ENCODE measurements around the gene MAP3K5. TPM values are rescaled to one million over a fixed set of nuclear protein-coding genes. Genes with fewer than 3 reads are reported as not detected.

Gene MAP3K5
- total RNA-seq, 2 experiments from 2014 or later: 15.0 to 15.1 TPM

- ChIA-PET CTCF (interaction anchor here (1.7 to 4.7 kb wide), 2 partner anchors 9 to 19 kb away, joined by 6 to 32 read pairs; partner anchors contain the start of gene MAP3K5), POLR2A (no interaction called here)
- DNase-seq: no peak
- ATAC-seq: no peak
- Mint-ChIP-seq H3K36me3 (ENCODE audit: low read depth) (peaks cover 48% of the 10 kb centered on the region), H3K27me3 (ENCODE audit: low read depth) (no peaks in the 10 kb centered on the region), H3K4me1 (ENCODE audit: low read depth) (peaks cover 63% of the 10 kb centered on the region), H3K4me3 (no peak overlapping the region), H3K27ac (no peak overlapping the region), H3K9me3 (ENCODE audit: insufficient read depth) (no peaks in the 10 kb centered on the region)
Observed at GRCh38 chr6:136783021-136783420, 9.3 kb downstream of the MAP3K5 start.

GRCh38 chr6:136782021-136782770 lies 10.1 kb downstream of the MAP3K5 start:
- Mint-ChIP-seq H3K27me3 (ENCODE audit: low read depth) (no peaks in the 10 kb centered on the region), H3K4me1 (ENCODE audit: low read depth) (peaks cover 54% of the 10 kb centered on the region), H3K4me3 (no peak overlapping the region), H3K36me3 (ENCODE audit: low read depth) (peaks cover 41% of the 10 kb centered on the region), H3K9me3 (ENCODE audit: insufficient read depth) (no peaks in the 10 kb centered on the region), H3K27ac (no peak overlapping the region)
- POLR2A ChIA-PET: interaction anchor here (0.6 kb wide), 1 partner anchor 118 kb away, joined by 4 read pairs; no protein-coding TSS in a partner anchor
- ATAC-seq: peak; percentile 50
- CTCF ChIA-PET: interaction anchor here (1.7 to 4.7 kb wide), 2 partner anchors 9 to 19 kb away, joined by 6 to 32 read pairs; partner anchors contain the start of gene MAP3K5
- DNase-seq: no peak

- POLR2A ChIA-PET: interaction anchor here (0.7 kb wide), 1 partner anchor 11 kb away, joined by 3 read pairs; the partner anchor contains the start of gene MAP3K5
- Mint-ChIP-seq H3K27ac (no peak overlapping the region), H3K9me3 (ENCODE audit: insufficient read depth) (no peaks in the 10 kb centered on the region), H3K36me3 (ENCODE audit: low read depth) (peaks cover 43% of the 10 kb centered on the region), H3K27me3 (ENCODE audit: low read depth) (no peaks in the 10 kb centered on the region), H3K4me1 (ENCODE audit: low read depth) (peaks cover 48% of the 10 kb centered on the region), H3K4me3 (no peak overlapping the region)
- ATAC-seq (no peak), DNase-seq (no peak)
- CTCF ChIA-PET: interaction anchor here (1.1 to 4.7 kb wide), 3 partner anchors 11 to 137 kb away, joined by 5 to 32 read pairs (median 6); partner anchors contain the start of gene MAP3K5
Observed at GRCh38 chr6:136780972-136781371, 11.3 kb downstream of the MAP3K5 start.

GRCh38 chr6:136779682-136780081 lies 12.6 kb downstream of the MAP3K5 start:
- ChIA-PET POLR2A (no interaction called here), CTCF (interaction anchor here (1.0 kb wide), 1 partner anchor 12 kb away, joined by 4 read pairs; the partner anchor contains the start of gene MAP3K5)
- no peaks in the 10 kb centered on the region for H3K9me3 Mint-ChIP-seq (ENCODE audit: insufficient read depth)

GRCh38 chr6:136777651-136778050 lies 14.6 kb downstream of the MAP3K5 start:
- Mint-ChIP-seq H3K4me1 (ENCODE audit: low read depth) (peaks cover 20% of the 10 kb centered on the region), H3K27ac (no peak overlapping the region), H3K4me3 (no peak overlapping the region), H3K9me3 (ENCODE audit: insufficient read depth) (no peaks in the 10 kb centered on the region), H3K36me3 (ENCODE audit: low read depth) (peaks cover 24% of the 10 kb centered on the region), H3K27me3 (ENCODE audit: low read depth) (no peaks in the 10 kb centered on the region)
- no peak for ATAC-seq
- no peak for DNase-seq
- ChIA-PET CTCF (no interaction called here), POLR2A (no interaction called here)

More at GRCh38 chr6:136779682-136780081, 12.6 kb downstream of the MAP3K5 start:
- no peak for DNase-seq
- H3K4me1 Mint-ChIP-seq (ENCODE audit: low read depth): peaks cover 38% of the 10 kb centered on the region
- no peak overlapping the region for H3K27ac Mint-ChIP-seq
- H3K4me3 Mint-ChIP-seq: no peak overlapping the region
- no peak for ATAC-seq
- no peaks in the 10 kb centered on the region for H3K27me3 Mint-ChIP-seq (ENCODE audit: low read depth)
- H3K36me3 Mint-ChIP-seq (ENCODE audit: low read depth): peaks cover 39% of the 10 kb centered on the region

- no peak overlapping the region for H3K27ac Mint-ChIP-seq
- ATAC-seq (no peak), DNase-seq (no peak)
- no peaks in the 10 kb centered on the region for H3K9me3 Mint-ChIP-seq (ENCODE audit: insufficient read depth)
- no peak overlapping the region for H3K4me3 Mint-ChIP-seq
- H3K36me3 Mint-ChIP-seq (ENCODE audit: low read depth): peaks cover 16% of the 10 kb centered on the region
- ChIA-PET CTCF (interaction anchor here (2.2 to 6.3 kb wide), 3 partner anchors 11 to 130 kb away, joined by 8 to 40 read pairs (median 12); partner anchors contain the start of gene MAP3K5), POLR2A (no interaction called here)
- H3K4me1 Mint-ChIP-seq (ENCODE audit: low read depth): peaks cover 15% of the 10 kb centered on the region
- H3K27me3 Mint-ChIP-seq (ENCODE audit: low read depth): no peaks in the 10 kb centered on the region
Observed at GRCh38 chr6:136775548-136775947, 16.7 kb downstream of the MAP3K5 start.

- Mint-ChIP-seq H3K36me3 (ENCODE audit: low read depth) (peaks cover 16% of the 10 kb centered on the region), H3K4me3 (no peak overlapping the region), H3K9me3 (ENCODE audit: insufficient read depth) (no peaks in the 10 kb centered on the region), H3K27ac (no peak overlapping the region), H3K4me1 (ENCODE audit: low read depth) (peaks cover 15% of the 10 kb centered on the region), H3K27me3 (ENCODE audit: low read depth) (no peaks in the 10 kb centered on the region)
- ATAC-seq (no peak), DNase-seq (no peak)
- ChIA-PET CTCF (interaction anchor here (2.2 to 6.3 kb wide), 3 partner anchors 11 to 130 kb away, joined by 8 to 40 read pairs (median 12); partner anchors contain the start of gene MAP3K5), POLR2A (no interaction called here)
Observed at GRCh38 chr6:136775081-136775480, 17.2 kb downstream of the MAP3K5 start.

- POLR2A ChIA-PET: no interaction called here
- Mint-ChIP-seq H3K4me1 (ENCODE audit: low read depth) (peaks cover 9% of the 10 kb centered on the region), H3K27ac (no peak overlapping the region), H3K36me3 (ENCODE audit: low read depth) (peaks cover 16% of the 10 kb centered on the region), H3K9me3 (ENCODE audit: insufficient read depth) (no peaks in the 10 kb centered on the region), H3K27me3 (ENCODE audit: low read depth) (no peaks in the 10 kb centered on the region), H3K4me3 (no peak overlapping the region)
- ATAC-seq (no peak), DNase-seq (no peak)
- CTCF ChIA-PET: interaction anchor here (2.3 to 6.3 kb wide), 2 partner anchors 17 to 129 kb away, joined by 12 to 40 read pairs; partner anchors contain the start of gene MAP3K5
Observed at GRCh38 chr6:136774228-136775041, 17.8 kb downstream of the MAP3K5 start.

GRCh38 chr6:136773473-136773796 lies 18.8 kb downstream of the MAP3K5 start:
- Mint-ChIP-seq H3K4me1 (ENCODE audit: low read depth) (peaks cover 13% of the 10 kb centered on the region), H3K4me3 (no peak overlapping the region), H3K27ac (no peak overlapping the region), H3K36me3 (ENCODE audit: low read depth) (peaks cover 16% of the 10 kb centered on the region), H3K9me3 (ENCODE audit: insufficient read depth) (no peaks in the 10 kb centered on the region), H3K27me3 (ENCODE audit: low read depth) (no peaks in the 10 kb centered on the region)
- CTCF ChIA-PET: interaction anchor here (1.2 to 6.3 kb wide), 2 partner anchors 9 to 18 kb away, joined by 3 to 40 read pairs; partner anchors contain the start of gene MAP3K5
- no peak for ATAC-seq
- POLR2A ChIA-PET: interaction anchor here (1.0 kb wide), 1 partner anchor 19 kb away, joined by 3 read pairs; no protein-coding TSS in a partner anchor
- DNase-seq: no peak

- POLR2A ChIA-PET: interaction anchor here (1.0 kb wide), 1 partner anchor 20 kb away, joined by 3 read pairs; no protein-coding TSS in a partner anchor
- no peak overlapping the region for H3K4me3 Mint-ChIP-seq
- H3K4me1 Mint-ChIP-seq (ENCODE audit: low read depth): peaks cover 14% of the 10 kb centered on the region
- DNase-seq (no peak), ATAC-seq (no peak)
- CTCF ChIA-PET: interaction anchor here (0.6 to 6.3 kb wide), 3 partner anchors 9 to 1322 kb away, joined by 3 to 40 read pairs (median 3); partner anchors contain the start of gene MAP3K5
- no peaks in the 10 kb centered on the region for H3K9me3 Mint-ChIP-seq (ENCODE audit: insufficient read depth)
- no peaks in the 10 kb centered on the region for H3K27me3 Mint-ChIP-seq (ENCODE audit: low read depth)
- H3K27ac Mint-ChIP-seq: peak overlapping the region; percentile 9
- peaks cover 16% of the 10 kb centered on the region for H3K36me3 Mint-ChIP-seq (ENCODE audit: low read depth)
Observed at GRCh38 chr6:136772685-136773472, 19.4 kb downstream of the MAP3K5 start.

- peaks cover 10% of the 10 kb centered on the region for H3K36me3 Mint-ChIP-seq (ENCODE audit: low read depth)
- CTCF ChIA-PET: interaction anchor here (0.9 to 6.3 kb wide), 3 partner anchors 9 to 127 kb away, joined by 3 to 40 read pairs (median 4); partner anchors contain the start of gene MAP3K5
- no peak overlapping the region for H3K27ac Mint-ChIP-seq
- no peaks in the 10 kb centered on the region for H3K9me3 Mint-ChIP-seq (ENCODE audit: insufficient read depth)
- H3K4me1 Mint-ChIP-seq (ENCODE audit: low read depth): peaks cover 26% of the 10 kb centered on the region
- H3K4me3 Mint-ChIP-seq: no peak overlapping the region
- no peak for ATAC-seq
- no peaks in the 10 kb centered on the region for H3K27me3 Mint-ChIP-seq (ENCODE audit: low read depth)
- DNase-seq: no peak
- POLR2A ChIA-PET: interaction anchor here (0.6 kb wide), 1 partner anchor 680 kb away, joined by 4 read pairs; no protein-coding TSS in a partner anchor
Observed at GRCh38 chr6:136771306-136771705, 21.0 kb downstream of the MAP3K5 start.
